ENCODE measurements around the gene SLC16A5.

DNA sequence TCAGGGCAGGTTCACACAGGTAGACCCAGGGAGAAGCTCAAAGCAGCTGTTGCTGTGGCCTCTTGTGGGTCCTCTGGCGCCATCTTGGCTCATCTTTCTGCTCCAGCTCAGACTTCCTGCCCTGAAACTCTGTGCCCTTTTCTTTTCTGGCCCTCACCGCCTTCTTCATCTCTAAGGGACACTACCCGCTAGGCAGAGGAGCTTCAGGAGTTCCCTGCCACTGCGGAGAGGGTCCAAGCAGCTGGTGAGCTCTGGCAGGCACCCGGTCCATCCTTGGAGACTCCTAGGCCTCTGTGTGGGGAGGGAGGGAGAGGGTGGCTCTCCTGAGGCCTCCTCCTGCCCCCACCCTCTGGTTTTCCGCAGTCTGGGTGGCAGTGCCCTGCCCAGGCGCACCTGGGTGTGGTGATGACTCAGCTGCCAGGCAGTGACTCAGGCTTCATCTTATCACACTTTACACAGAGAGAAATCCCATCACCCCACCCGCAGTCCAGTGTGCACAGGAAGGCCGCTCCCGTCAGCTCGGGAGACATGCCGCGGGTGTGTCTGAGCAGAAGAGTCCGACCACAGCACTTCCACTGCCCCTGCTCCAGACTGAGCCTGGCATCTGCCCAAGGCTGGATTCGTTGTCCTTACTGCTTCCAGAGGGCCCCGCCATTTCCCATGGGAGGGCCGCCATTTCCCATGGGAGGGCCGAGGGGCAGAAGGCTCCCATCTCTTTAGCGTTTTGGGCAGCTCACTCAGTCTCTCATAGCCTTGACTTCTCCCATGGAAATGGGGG lies 36.5 kb downstream of the SLC16A5 start:
- TF ChIP-seq, protein P1, sequence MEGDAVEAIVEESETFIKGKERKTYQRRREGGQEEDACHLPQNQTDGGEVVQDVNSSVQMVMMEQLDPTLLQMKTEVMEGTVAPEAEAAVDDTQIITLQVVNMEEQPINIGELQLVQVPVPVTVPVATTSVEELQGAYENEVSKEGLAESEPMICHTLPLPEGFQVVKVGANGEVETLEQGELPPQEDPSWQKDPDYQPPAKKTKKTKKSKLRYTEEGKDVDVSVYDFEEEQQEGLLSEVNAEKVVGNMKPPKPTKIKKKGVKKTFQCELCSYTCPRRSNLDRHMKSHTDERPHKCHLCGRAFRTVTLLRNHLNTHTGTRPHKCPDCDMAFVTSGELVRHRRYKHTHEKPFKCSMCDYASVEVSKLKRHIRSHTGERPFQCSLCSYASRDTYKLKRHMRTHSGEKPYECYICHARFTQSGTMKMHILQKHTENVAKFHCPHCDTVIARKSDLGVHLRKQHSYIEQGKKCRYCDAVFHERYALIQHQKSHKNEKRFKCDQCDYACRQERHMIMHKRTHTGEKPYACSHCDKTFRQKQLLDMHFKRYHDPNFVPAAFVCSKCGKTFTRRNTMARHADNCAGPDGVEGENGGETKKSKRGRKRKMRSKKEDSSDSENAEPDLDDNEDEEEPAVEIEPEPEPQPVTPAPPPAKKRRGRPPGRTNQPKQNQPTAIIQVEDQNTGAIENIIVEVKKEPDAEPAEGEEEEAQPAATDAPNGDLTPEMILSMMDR (IDR thresholded peaks at IDR 0.05; ENCODE audit: insufficient read depth, low read depth, low read length), result no peak
- TF ChIP-seq EZH2 (IDR thresholded peaks at IDR 0.05; ENCODE audit: insufficient read depth, low read length), result no peak

All from astrocyte (in vitro differentiated cells and primary cell).